NCI-H446 treated with DMSO at 0.1 percent for 48 hours (cell line): ENCODE results near the gene MKRN2OS.
"Not testable (repeated sequence)": the region's sequence is repeated elsewhere in the genome, so short reads cannot be mapped to it uniquely, and the experiment has no call there.

Source experiments
- DNase-seq: peaks from one replicate; lab custom pipeline; 2025; lab: John Stamatoyannopoulos, UW

MKRN2OS gene

GRCh38 chr3:12561397-12561796, 16.1 kb upstream of the MKRN2OS start:
- DNase-seq, result no peak

- no peak for DNase-seq
Observed at GRCh38 chr3:12560505-12561190, 15.3 kb upstream of the MKRN2OS start.

GRCh38 chr3:12559520-12559919, 14.2 kb upstream of the MKRN2OS start:
- no peak for DNase-seq

GRCh38 chr3:12558706-12559105, 13.4 kb upstream of the MKRN2OS start:
- no peak for DNase-seq

- no peak for DNase-seq
Observed at GRCh38 chr3:12557473-12558100, 12.3 kb upstream of the MKRN2OS start.

GRCh38 chr3:12556690-12557472, 11.6 kb upstream of the MKRN2OS start, which contains the start of gene MKRN2:
Gene MKRN2 (plus strand): TSS chr3:12557087. CDS start chr3:12557151, 64 bp downstream.
- DNase-seq, result peak; percentile 54

- no peak for DNase-seq
Observed at GRCh38 chr3:12556314-12556689, 11.0 kb upstream of the MKRN2OS start.

GRCh38 chr3:12553921-12554391, 8.7 kb upstream of the MKRN2OS start:
- DNase-seq, result no peak

- no peak for DNase-seq
Observed at GRCh38 chr3:12549971-12550760, 4.9 kb upstream of the MKRN2OS start.

GRCh38 chr3:12544652-12545472, 437 bp downstream of the MKRN2OS start:
- DNase-seq, result no peak

- DNase-seq, result not testable (repeated sequence)
Observed at GRCh38 chr3:12543497-12543896, 1.8 kb downstream of the MKRN2OS start.

GRCh38 chr3:12541625-12542024, 3.7 kb downstream of the MKRN2OS start:
- no peak for DNase-seq

- no peak for DNase-seq
Observed at GRCh38 chr3:12536423-12536822, 8.9 kb downstream of the MKRN2OS start.

GRCh38 chr3:12532182-12532581, 13.1 kb downstream of the MKRN2OS start:
- no peak for DNase-seq

GRCh38 chr3:12527757-12528143, 17.5 kb downstream of the MKRN2OS start:
- DNase-seq, result no peak

GRCh38 chr3:12522721-12523120, 22.6 kb downstream of the MKRN2OS start:
- DNase-seq, result no peak

- DNase-seq, result no peak
Observed at GRCh38 chr3:12521010-12521409, 24.3 kb downstream of the MKRN2OS start.

- DNase-seq, result no peak
Observed at GRCh38 chr3:12518261-12519028, 26.9 kb downstream of the MKRN2OS start.

GRCh38 chr3:12516873-12517272, 28.4 kb downstream of the MKRN2OS start:
- no peak for DNase-seq

- no peak for DNase-seq
Observed at GRCh38 chr3:12515631-12516030, 29.7 kb downstream of the MKRN2OS start.
